GM23338 (cell line): Measurements from ENCODE around the gene RELCH. TPM values are rescaled to one million over a fixed set of nuclear protein-coding genes. Genes with fewer than 3 reads are reported as not detected.

Source experiments
- ATAC-seq: fragments of 200-7000 bp; cut with Tn5 transposase; 3 replicates; pipeline ENCODE4 v1.9.1; 2020
- DNase-seq: peaks from one replicate; pipeline ENCODE4 v3.0.0-alpha.2; 2015; ENCODE audit warnings: low spot score
- H2AFZ ChIP-seq: fragments of 200-600 bp; sonication (generic); 2 replicates; pipeline ENCODE4 v1.8.0; 2016; ENCODE audit warnings: antibody characterized with exemption, mild to moderate bottlenecking, moderate library complexity
- H3F3A ChIP-seq: fragments of 200-600 bp; sonication (generic); replicated peaks from 2 replicates; pipeline ENCODE4 v1.8.0; 2017; ENCODE audit warnings: antibody characterized with exemption, mixed run types, low read depth
- H3K27ac ChIP-seq: fragments of 200-600 bp; sonication (generic); 2 replicates; pipeline ENCODE4 v1.6.1; 2016; ENCODE audit warnings: low read depth
- H3K27me3 ChIP-seq: fragments of 200-600 bp; sonication (generic); 2 replicates; pipeline ENCODE4 v1.8.0; 2016; ENCODE audit warnings: mild to moderate bottlenecking, mixed run types, moderate library complexity; ENCODE audit not compliant: insufficient read depth
- H3K36me3 ChIP-seq: fragments of 200-600 bp; sonication (generic); 2 replicates; pipeline ENCODE4 v1.8.0; 2016; ENCODE audit warnings: mild to moderate bottlenecking; ENCODE audit not compliant: insufficient read depth
- H3K4me1 ChIP-seq: fragments of 200-600 bp; sonication (generic); 2 replicates; pipeline ENCODE4 v1.8.0; 2016; ENCODE audit warnings: mild to moderate bottlenecking, moderate library complexity; ENCODE audit not compliant: insufficient read depth
- H3K4me2 ChIP-seq: fragments of 200-600 bp; sonication (generic); 2 replicates; pipeline ENCODE4 v1.7.1; 2017; ENCODE audit warnings: mixed run types
- H3K4me3 ChIP-seq: fragments of 200-600 bp; sonication (generic); 2 replicates; pipeline ENCODE4 v1.6.1; 2016; ENCODE audit warnings: mixed run types
- H3K79me2 ChIP-seq: fragments of 200-600 bp; sonication (generic); replicated peaks from 2 replicates; pipeline ENCODE4 v1.8.0; 2017; ENCODE audit warnings: mild to moderate bottlenecking; ENCODE audit not compliant: insufficient read depth
- H3K9me2 ChIP-seq: fragments of 200-600 bp; sonication (generic); 2 replicates; pipeline ENCODE4 v1.8.0; 2017; ENCODE audit not compliant: insufficient read depth
- H4K20me1 ChIP-seq: fragments of 200-600 bp; sonication (generic); replicated peaks from 2 replicates; pipeline ENCODE4 v1.8.0; 2017; ENCODE audit warnings: mild to moderate bottlenecking; ENCODE audit not compliant: insufficient read depth
- H3K27ac Mint-ChIP-seq: 2 replicates; pipeline ENCODE4 v1.8.0; 2020; ENCODE audit warnings: inconsistent platforms, mild to moderate bottlenecking, moderate library complexity, mixed read lengths
- H3K27me3 Mint-ChIP-seq: 3 replicates; pipeline ENCODE4 v1.8.0; 2022; ENCODE audit warnings: low read depth, mild to moderate bottlenecking, moderate library complexity, mixed read lengths, inconsistent platforms; ENCODE audit not compliant: insufficient read depth, poor library complexity
- H3K36me3 Mint-ChIP-seq: 3 replicates; pipeline ENCODE4 v1.8.0; 2021; ENCODE audit warnings: low read depth, mild to moderate bottlenecking, inconsistent platforms, moderate library complexity, mixed read lengths
- H3K4me1 Mint-ChIP-seq: 3 replicates; pipeline ENCODE4 v1.8.0; 2020; ENCODE audit warnings: mild to moderate bottlenecking, inconsistent platforms, mixed read lengths
- H3K4me3 Mint-ChIP-seq: 3 replicates; pipeline ENCODE4 v1.8.0; 2021; ENCODE audit warnings: moderate library complexity, mild to moderate bottlenecking, inconsistent platforms, mixed read lengths
- H3K9me3 Mint-ChIP-seq: 3 replicates; pipeline ENCODE4 v1.8.0; 2020; ENCODE audit warnings: moderate library complexity, mild to moderate bottlenecking, inconsistent platforms, mixed read lengths
- CREB1 ChIP-seq: fragments of 250-450 bp; sonication (Bioruptor Pico); IDR thresholded peaks from 2 replicates; pipeline ENCODE4 v1.5.0; 2020; ENCODE audit warnings: low read depth, mild to moderate bottlenecking, moderate library complexity
- EZH2 ChIP-seq: fragments of 200-600 bp; sonication (generic); IDR thresholded peaks from one replicate; pipeline ENCODE4 v1.8.0; 2017; ENCODE audit warnings: antibody characterized with exemption, mild to moderate bottlenecking, low read depth; ENCODE audit not compliant: unreplicated experiment
- EZH2phosphoT487 ChIP-seq: fragments of 200-600 bp; sonication (generic); IDR thresholded peaks from one replicate; pipeline ENCODE4 v1.8.1; 2018; ENCODE audit warnings: antibody characterized with exemption; ENCODE audit not compliant: unreplicated experiment
- JUNB ChIP-seq: IDR thresholded peaks from one replicate; pipeline ENCODE4 v1.6.1; 2016; ENCODE audit warnings: antibody characterized with exemption; ENCODE audit not compliant: unreplicated experiment
- NANOG ChIP-seq: IDR thresholded peaks from 2 replicates; pipeline ENCODE4 v1.6.1; 2016; ENCODE audit warnings: antibody characterized with exemption, borderline replicate concordance
- REST ChIP-seq: IDR thresholded peaks from one replicate; pipeline ENCODE4 v1.6.1; 2018; ENCODE audit warnings: antibody characterized with exemption; ENCODE audit not compliant: unreplicated experiment
- STAT1 ChIP-seq: IDR thresholded peaks from one replicate; pipeline ENCODE4 v1.6.1; 2016; ENCODE audit warnings: antibody characterized with exemption; ENCODE audit not compliant: unreplicated experiment
- ZNF331 ChIP-seq: fragments of 250-450 bp; sonication (Bioruptor Pico); IDR thresholded peaks from 2 replicates; pipeline ENCODE4 v1.5.0; 2020; ENCODE audit warnings: low read depth, mild to moderate bottlenecking, moderate library complexity
- polyA plus RNA-seq: library from polyadenylated mRNA; unstranded; fragments of >200 nt; fragmentation: Nextera tagmentation; extraction: Ambion mirVana; gene quantifications from 2 replicates; pipeline ENCODE4 v1.2.1, GENCODE V29; 2016
- total RNA-seq: library from RNA; depleted of rRNA; stranded (reverse); fragments of >200 nt; shearing (Covaris generic); gene quantifications from 2 replicates; pipeline ENCODE4 v1.2.3, GENCODE V29; 2014

Gene RELCH
- total and polyA plus RNA-seq, 2 experiments from 2014 or later, result 8.8 to 56.4 TPM

- TF ChIP-seq ZNF331 (no peak), NANOG (no peak), EZH2phosphoT487 (no peak), EZH2 (no peak), REST (no peak), CREB1 (CRISPR knock-in tag) (no peak), STAT1 (no peak)
Observed at GRCh38 chr18:62209046-62209445, 22.0 kb downstream of the RELCH start (continued).

DNA sequence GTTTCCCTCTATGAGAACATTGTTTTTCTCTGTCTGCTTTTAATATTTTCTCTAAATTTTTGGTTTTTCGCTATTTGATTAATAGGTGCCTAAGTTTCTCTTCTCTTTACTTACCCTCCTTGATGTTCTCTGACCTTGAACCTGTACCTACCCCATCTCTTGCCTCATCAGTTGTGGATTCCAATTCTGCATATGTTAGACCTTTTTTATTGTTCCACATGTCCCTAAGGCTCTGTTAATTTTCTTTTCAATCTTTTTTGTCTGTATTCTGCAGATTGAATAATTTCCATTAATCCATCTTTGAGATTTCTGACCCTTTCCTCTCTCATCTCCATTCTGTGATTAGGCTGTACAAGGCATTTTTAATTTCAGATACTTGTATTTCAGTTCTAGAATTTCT is 23.1 kb downstream of the RELCH start:
- Mint-ChIP-seq H3K9me3 (no peaks in the 10 kb centered on the region), H3K4me1 (peaks cover 4% of the 10 kb centered on the region; the same call in 1 of the 3 replicates), H3K36me3 (peaks cover 6% of the 10 kb centered on the region; the same call in 2 of the 3 replicates), H3K4me3 (no peak overlapping the region), H3K27me3 (peaks cover 5% of the 10 kb centered on the region), H3K27ac (no peak overlapping the region)
- DNase-seq, result no peak
- Histone ChIP-seq H4K20me1 (no peaks in the 10 kb centered on the region; the same call in 1 of the 2 replicates), H3K4me3 (no peak overlapping the region), H3K4me2 (no peak overlapping the region), H3K36me3 (no peaks in the 10 kb centered on the region), H3K79me2 (peaks cover 60% of the 10 kb centered on the region), H3F3A (no peaks in the 10 kb centered on the region), H3K4me1 (no peaks in the 10 kb centered on the region), H3K9me2 (no peaks in the 10 kb centered on the region), H3K27ac (no peak overlapping the region), H2AFZ (no peak overlapping the region), H3K27me3 (no peaks in the 10 kb centered on the region)
- ATAC-seq, result no peak
- TF ChIP-seq CREB1 (CRISPR knock-in tag), result no peak
- TF ChIP-seq REST, result no peak
- no peak for TF ChIP-seq EZH2phosphoT487
- TF ChIP-seq JUNB, result no peak
